GM12891 (cell line): ENCODE data around the gene KIF18B.

Source experiments
- POLR2A ChIP-seq: IDR thresholded peaks from 2 replicates; pipeline ENCODE4 v1.6.1; 2011; ENCODE audit warnings: low read depth, low read length, control low read depth
- POLR2AphosphoS5 ChIP-seq: IDR thresholded peaks from 2 replicates; pipeline ENCODE4 v1.6.1; 2011; ENCODE audit warnings: low read depth, low read length, control low read depth

DNA sequence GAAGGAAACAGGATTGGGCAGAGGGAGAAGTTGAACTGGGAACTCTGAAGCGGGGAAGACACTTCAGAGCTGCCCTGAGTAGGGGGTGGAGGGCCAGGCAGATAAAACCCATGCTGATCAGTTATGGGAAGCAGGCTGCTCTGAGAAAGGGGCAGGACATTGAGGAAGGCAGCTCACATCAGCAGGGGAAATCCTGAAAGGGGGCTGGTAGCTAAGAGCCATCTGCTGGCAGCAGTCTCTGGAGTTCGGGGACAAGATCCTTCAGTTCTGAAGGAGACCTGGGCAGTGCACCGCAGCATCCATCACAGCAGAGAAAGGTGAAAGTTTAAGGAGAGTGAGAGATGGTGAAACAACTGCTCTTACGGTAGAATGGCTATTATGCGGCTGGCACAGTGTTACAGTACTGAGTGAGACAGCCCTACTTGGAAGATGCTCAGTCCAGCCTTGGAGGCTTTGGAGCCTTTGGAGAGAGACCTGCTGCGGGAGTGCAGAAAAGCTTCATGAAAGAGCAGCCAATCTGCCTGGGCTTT lies 5.4 kb upstream of the KIF18B start:
- TF ChIP-seq POLR2A (no peak), POLR2AphosphoS5 (no peak)
